ENCODE measurements around the gene TLE4.

Gene TLE4

GRCh38 chr9:79551586-79551985 lies 20.2 kb upstream of the TLE4 start:
- H2AFZ ChIP-seq (ENCODE audit: low read depth, low read length) = no peak overlapping the region
- no peak overlapping the region for H3K23ac ChIP-seq (ENCODE audit: low read length in 2 of 2)
- no peak overlapping the region for H2BK15ac ChIP-seq (ENCODE audit: low read depth, poor library complexity, severe bottlenecking)
- 88% methylated on average over 2 of the region's 4 CpGs for WGBS
- H3K36me3 ChIP-seq (ENCODE audit: control insufficient read depth in 1 of 2, insufficient read depth in 2 of 2, low read depth in 1 of 2, low read length in 2 of 2) = no peaks in the 10 kb centered on the region
- no peak overlapping the region for H3K14ac ChIP-seq (ENCODE audit: low read length in 2 of 2)
- H2BK12ac ChIP-seq (ENCODE audit: low read length in 2 of 2) = no peak overlapping the region
- no peak overlapping the region for H3K9ac ChIP-seq (ENCODE audit: low read length)
- H4K91ac ChIP-seq (ENCODE audit: low read length) = no peak overlapping the region
- H3K27me3 ChIP-seq (ENCODE audit: control insufficient read depth in 1 of 2, insufficient read depth in 1 of 2, low read length in 2 of 2) = no peaks in the 10 kb centered on the region
- no peak overlapping the region for H3K4ac ChIP-seq (ENCODE audit: low read depth in 1 of 2, low read length in 2 of 2)
- H3K79me1 ChIP-seq (replicated peaks; ENCODE audit: low read length, poor library complexity, severe bottlenecking) = no peaks in the 10 kb centered on the region
- H3K4me3 ChIP-seq (ENCODE audit: insufficient read depth in 1 of 2, low read depth in 1 of 2, low read length in 2 of 2) = no peak overlapping the region
- no peak overlapping the region for H2BK5ac ChIP-seq (ENCODE audit: low read depth, low read length, poor library complexity, severe bottlenecking)
- no peak overlapping the region for H2AK5ac ChIP-seq (ENCODE audit: low read length, severe bottlenecking)
- no peak for DNase-seq
- H3K4me1 ChIP-seq (ENCODE audit: control insufficient read depth, insufficient read depth, low read depth, low read length) = no peaks in the 10 kb centered on the region
- no peak overlapping the region for H4K8ac ChIP-seq (ENCODE audit: low read length)
- H3K9me3 ChIP-seq (ENCODE audit: control insufficient read depth, low read length) = peaks cover 8% of the 10 kb centered on the region
- no peak overlapping the region for H3K18ac ChIP-seq (ENCODE audit: low read depth in 1 of 2, low read length in 2 of 2)
- H2BK120ac ChIP-seq (ENCODE audit: low read depth, low read length) = no peak overlapping the region
- no peak overlapping the region for H3K27ac ChIP-seq (ENCODE audit: low read length, poor library complexity, severe bottlenecking)
- no peak overlapping the region for H3K4me2 ChIP-seq (ENCODE audit: low read length, poor library complexity, severe bottlenecking)

DNA sequence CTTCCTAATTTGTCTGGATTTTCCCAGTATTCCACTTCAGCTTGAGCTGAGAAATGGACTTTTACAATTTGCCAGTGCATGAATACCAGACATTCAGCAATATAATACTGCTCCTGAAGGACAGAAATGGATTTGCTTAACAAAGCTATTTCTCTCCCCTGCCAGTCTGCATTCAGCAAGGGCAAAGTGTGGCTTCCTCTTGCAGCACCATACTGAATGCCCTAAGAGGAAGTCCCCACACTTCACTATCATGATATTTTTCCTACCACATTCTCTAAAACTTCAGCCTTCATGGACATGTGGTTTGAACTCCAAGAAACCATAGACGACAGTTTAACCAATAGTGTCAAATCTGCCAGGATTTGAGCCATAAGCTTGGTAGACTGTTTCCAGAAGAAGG lies 19.8 kb upstream of the TLE4 start:
- no peak overlapping the region for H3K4me2 ChIP-seq (ENCODE audit: low read length, poor library complexity, severe bottlenecking)
- no peak overlapping the region for H4K8ac ChIP-seq (ENCODE audit: low read length)
- no peak overlapping the region for H3K9ac ChIP-seq (ENCODE audit: low read length)
- no peak overlapping the region for H3K27ac ChIP-seq (ENCODE audit: low read length, poor library complexity, severe bottlenecking)
- no peak overlapping the region for H2AK5ac ChIP-seq (ENCODE audit: low read length, severe bottlenecking)
- H3K23ac ChIP-seq (ENCODE audit: low read length in 2 of 2) = no peak overlapping the region
- no peaks in the 10 kb centered on the region for H3K27me3 ChIP-seq (ENCODE audit: control insufficient read depth in 1 of 2, insufficient read depth in 1 of 2, low read length in 2 of 2)
- no peak for DNase-seq
- H2BK12ac ChIP-seq (ENCODE audit: low read length in 2 of 2) = no peak overlapping the region
- H3K79me1 ChIP-seq (replicated peaks; ENCODE audit: low read length, poor library complexity, severe bottlenecking) = no peaks in the 10 kb centered on the region
- no peak overlapping the region for H4K91ac ChIP-seq (ENCODE audit: low read length)
- 79% methylated on average over 1 of the region's 1 CpG for WGBS
- H2AFZ ChIP-seq (ENCODE audit: low read depth, low read length) = no peak overlapping the region
- H2BK15ac ChIP-seq (ENCODE audit: low read depth, poor library complexity, severe bottlenecking) = no peak overlapping the region
- H3K36me3 ChIP-seq (ENCODE audit: control insufficient read depth in 1 of 2, insufficient read depth in 2 of 2, low read depth in 1 of 2, low read length in 2 of 2) = no peaks in the 10 kb centered on the region
- peaks cover 8% of the 10 kb centered on the region for H3K9me3 ChIP-seq (ENCODE audit: control insufficient read depth, low read length)
- no peak overlapping the region for H3K4me3 ChIP-seq (ENCODE audit: insufficient read depth in 1 of 2, low read depth in 1 of 2, low read length in 2 of 2)
- H3K4me1 ChIP-seq (ENCODE audit: control insufficient read depth, insufficient read depth, low read depth, low read length) = no peaks in the 10 kb centered on the region
- H3K14ac ChIP-seq (ENCODE audit: low read length in 2 of 2) = no peak overlapping the region
- no peak overlapping the region for H3K18ac ChIP-seq (ENCODE audit: low read depth in 1 of 2, low read length in 2 of 2)
- no peak overlapping the region for H3K4ac ChIP-seq (ENCODE audit: low read depth in 1 of 2, low read length in 2 of 2)
- no peak overlapping the region for H2BK120ac ChIP-seq (ENCODE audit: low read depth, low read length)
- H2BK5ac ChIP-seq (ENCODE audit: low read depth, low read length, poor library complexity, severe bottlenecking) = no peak overlapping the region

- H2AFZ ChIP-seq (ENCODE audit: low read depth, low read length) = no peak overlapping the region
- no peak overlapping the region for H2BK15ac ChIP-seq (ENCODE audit: low read depth, poor library complexity, severe bottlenecking)
- WGBS = 10% methylated on average over 3 of the region's 5 CpGs
- H3K23ac ChIP-seq (ENCODE audit: low read length in 2 of 2) = no peak overlapping the region
- H3K36me3 ChIP-seq (ENCODE audit: control insufficient read depth in 1 of 2, insufficient read depth in 2 of 2, low read depth in 1 of 2, low read length in 2 of 2) = no peaks in the 10 kb centered on the region
- H2BK12ac ChIP-seq (ENCODE audit: low read length in 2 of 2) = no peak overlapping the region
- H3K14ac ChIP-seq (ENCODE audit: low read length in 2 of 2) = no peak overlapping the region
- no peak overlapping the region for H3K27ac ChIP-seq (ENCODE audit: low read length, poor library complexity, severe bottlenecking)
- H2BK120ac ChIP-seq (ENCODE audit: low read depth, low read length) = no peak overlapping the region
- H3K79me1 ChIP-seq (replicated peaks; ENCODE audit: low read length, poor library complexity, severe bottlenecking) = no peaks in the 10 kb centered on the region
- no peak overlapping the region for H3K4ac ChIP-seq (ENCODE audit: low read depth in 1 of 2, low read length in 2 of 2)
- peak overlapping the region in 1 of 2 experiments; percentile 2 for H3K18ac ChIP-seq (ENCODE audit: low read depth in 1 of 2, low read length in 2 of 2)
- no peak overlapping the region for H3K9ac ChIP-seq (ENCODE audit: low read length)
- peaks cover 5% of the 10 kb centered on the region for H3K9me3 ChIP-seq (ENCODE audit: control insufficient read depth, low read length)
- no peak overlapping the region for H4K91ac ChIP-seq (ENCODE audit: low read length)
- H3K4me2 ChIP-seq (ENCODE audit: low read length, poor library complexity, severe bottlenecking) = no peak overlapping the region
- no peak overlapping the region for H2AK5ac ChIP-seq (ENCODE audit: low read length, severe bottlenecking)
- peak; percentile 35 for DNase-seq
- no peaks in the 10 kb centered on the region for H3K4me1 ChIP-seq (ENCODE audit: control insufficient read depth, insufficient read depth, low read depth, low read length)
- no peak overlapping the region for H2BK5ac ChIP-seq (ENCODE audit: low read depth, low read length, poor library complexity, severe bottlenecking)
- no peaks in the 10 kb centered on the region for H3K27me3 ChIP-seq (ENCODE audit: control insufficient read depth in 1 of 2, insufficient read depth in 1 of 2, low read length in 2 of 2)
- no peak overlapping the region for H3K4me3 ChIP-seq (ENCODE audit: insufficient read depth in 1 of 2, low read depth in 1 of 2, low read length in 2 of 2)
- no peak overlapping the region for H4K8ac ChIP-seq (ENCODE audit: low read length)
Observed at GRCh38 chr9:79555474-79556089, 16.2 kb upstream of the TLE4 start.

- Histone ChIP-seq H3K27ac (ENCODE audit: low read length, poor library complexity, severe bottlenecking) (no peak overlapping the region), H3K4me2 (ENCODE audit: low read length, poor library complexity, severe bottlenecking) (no peak overlapping the region), H3K9me3 (ENCODE audit: control insufficient read depth, low read length) (no peaks in the 10 kb centered on the region), H3K23ac (ENCODE audit: low read length in 2 of 2) (no peak overlapping the region), H3K4ac (ENCODE audit: low read depth in 1 of 2, low read length in 2 of 2) (peak overlapping the region in 1 of 2 experiments; percentile 69), H4K8ac (ENCODE audit: low read length) (no peak overlapping the region), H2BK5ac (ENCODE audit: low read depth, low read length, poor library complexity, severe bottlenecking) (no peak overlapping the region), H3K79me1 (replicated peaks; ENCODE audit: low read length, poor library complexity, severe bottlenecking) (no peaks in the 10 kb centered on the region), H2AFZ (ENCODE audit: low read depth, low read length) (no peak overlapping the region), H3K18ac (ENCODE audit: low read depth in 1 of 2, low read length in 2 of 2) (no peak overlapping the region), H2AK5ac (ENCODE audit: low read length, severe bottlenecking) (no peak overlapping the region), H2BK12ac (ENCODE audit: low read length in 2 of 2) (no peak overlapping the region), H2BK120ac (ENCODE audit: low read depth, low read length) (no peak overlapping the region), H3K4me3 (ENCODE audit: insufficient read depth in 1 of 2, low read depth in 1 of 2, low read length in 2 of 2) (no peak overlapping the region), H3K36me3 (ENCODE audit: control insufficient read depth in 1 of 2, insufficient read depth in 2 of 2, low read depth in 1 of 2, low read length in 2 of 2) (no peaks in the 10 kb centered on the region), H4K91ac (ENCODE audit: low read length) (no peak overlapping the region), H2BK15ac (ENCODE audit: low read depth, poor library complexity, severe bottlenecking) (no peak overlapping the region), H3K14ac (ENCODE audit: low read length in 2 of 2) (no peak overlapping the region), H3K27me3 (ENCODE audit: control insufficient read depth in 1 of 2, insufficient read depth in 1 of 2, low read length in 2 of 2) (peaks cover 0 to 6% of the 10 kb centered on the region in 2 experiments), H3K9ac (ENCODE audit: low read length) (no peak overlapping the region), H3K4me1 (ENCODE audit: control insufficient read depth, insufficient read depth, low read depth, low read length) (no peaks in the 10 kb centered on the region)
- DNase-seq = no peak
- 0% methylated on average over 2 of the region's 3 CpGs for WGBS
Observed at GRCh38 chr9:79559495-79560181, 12.1 kb upstream of the TLE4 start.
